ENCODE measurements around the gene CELA2A.

CELA2A gene

DNA sequence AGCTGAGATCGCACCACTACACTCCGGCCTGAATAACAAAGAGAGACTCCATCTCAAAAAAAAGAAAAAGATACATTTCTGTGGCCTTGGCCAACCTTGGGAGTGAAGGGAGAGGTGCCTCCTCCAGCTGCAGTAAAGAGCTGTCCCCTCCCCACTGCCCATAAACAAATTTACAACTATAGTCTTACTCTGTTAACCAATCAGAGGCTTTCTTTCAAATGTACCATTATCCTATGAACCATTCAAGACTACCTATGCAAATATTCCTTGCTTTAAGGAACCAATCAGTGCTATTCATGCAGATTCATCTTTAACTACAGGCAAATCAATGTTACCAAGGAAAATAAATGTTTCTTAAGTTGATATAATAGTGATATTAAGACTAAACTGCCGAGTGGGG, 20.4 kb downstream of the CELA2A start:
- TF ChIP-seq, protein P1, sequence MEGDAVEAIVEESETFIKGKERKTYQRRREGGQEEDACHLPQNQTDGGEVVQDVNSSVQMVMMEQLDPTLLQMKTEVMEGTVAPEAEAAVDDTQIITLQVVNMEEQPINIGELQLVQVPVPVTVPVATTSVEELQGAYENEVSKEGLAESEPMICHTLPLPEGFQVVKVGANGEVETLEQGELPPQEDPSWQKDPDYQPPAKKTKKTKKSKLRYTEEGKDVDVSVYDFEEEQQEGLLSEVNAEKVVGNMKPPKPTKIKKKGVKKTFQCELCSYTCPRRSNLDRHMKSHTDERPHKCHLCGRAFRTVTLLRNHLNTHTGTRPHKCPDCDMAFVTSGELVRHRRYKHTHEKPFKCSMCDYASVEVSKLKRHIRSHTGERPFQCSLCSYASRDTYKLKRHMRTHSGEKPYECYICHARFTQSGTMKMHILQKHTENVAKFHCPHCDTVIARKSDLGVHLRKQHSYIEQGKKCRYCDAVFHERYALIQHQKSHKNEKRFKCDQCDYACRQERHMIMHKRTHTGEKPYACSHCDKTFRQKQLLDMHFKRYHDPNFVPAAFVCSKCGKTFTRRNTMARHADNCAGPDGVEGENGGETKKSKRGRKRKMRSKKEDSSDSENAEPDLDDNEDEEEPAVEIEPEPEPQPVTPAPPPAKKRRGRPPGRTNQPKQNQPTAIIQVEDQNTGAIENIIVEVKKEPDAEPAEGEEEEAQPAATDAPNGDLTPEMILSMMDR (IDR thresholded peaks at IDR 0.05) = no peak

DNA sequence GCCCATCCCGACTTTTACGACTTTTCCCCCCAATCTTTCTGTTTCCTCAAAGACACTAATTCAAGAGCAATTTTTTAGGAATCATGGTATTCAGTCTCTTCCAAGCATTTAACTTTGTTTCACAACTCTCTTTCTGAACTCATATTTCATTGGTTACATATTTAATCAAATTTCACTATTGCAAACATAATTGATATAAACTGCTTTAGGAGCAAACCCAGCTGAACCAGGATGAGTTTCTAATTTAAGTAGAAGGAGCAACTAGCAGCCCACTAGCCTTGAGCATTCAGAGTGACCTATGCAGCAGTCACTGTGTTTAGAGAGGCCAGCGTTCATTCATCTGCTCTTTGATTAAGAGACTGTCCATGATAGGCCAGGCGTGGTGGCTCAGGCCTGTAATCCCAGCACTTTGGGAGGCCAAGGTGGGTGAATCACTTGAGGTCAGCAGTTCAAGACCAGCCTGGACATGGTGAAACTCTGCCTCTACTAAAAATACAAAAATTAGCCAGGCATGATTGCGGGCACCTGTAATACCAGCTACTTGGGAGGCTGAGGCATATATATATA, 21.2 kb downstream of the CELA2A start:
- TF ChIP-seq, protein P1 (IDR thresholded peaks at IDR 0.05) = no peak

DNA sequence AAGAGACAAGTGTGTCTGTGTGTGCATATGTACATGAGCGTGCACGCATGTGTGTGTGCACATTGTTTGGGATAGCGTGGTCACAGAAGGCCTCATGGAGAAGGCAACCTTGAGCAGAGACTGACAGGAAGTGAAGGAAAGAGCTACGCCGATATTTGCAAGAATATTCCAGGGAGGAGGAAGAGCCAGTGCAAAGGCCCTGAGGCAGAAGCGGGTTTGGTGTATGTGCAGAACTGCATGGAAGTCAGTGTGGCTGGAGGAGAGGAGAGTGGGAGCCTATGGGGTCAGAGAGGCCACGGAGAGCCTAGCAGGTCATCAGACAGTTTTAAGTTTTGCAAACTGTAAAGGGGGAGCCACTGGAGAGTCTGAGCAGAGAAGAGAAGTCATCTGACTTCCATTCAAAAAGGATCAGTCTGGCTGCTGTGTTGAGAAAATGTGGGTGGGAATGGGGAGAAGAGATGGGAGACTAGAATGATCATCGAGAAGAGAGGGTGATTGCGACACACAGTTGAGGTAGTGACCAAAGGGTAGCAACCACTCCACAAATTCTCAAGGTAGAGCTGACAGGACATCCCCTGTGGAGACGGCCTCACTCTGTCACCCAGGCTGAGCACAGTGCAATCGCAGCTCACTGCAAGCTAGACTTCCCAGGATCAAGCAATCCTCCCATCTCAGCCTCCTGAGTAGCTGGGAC, 23.3 kb downstream of the CELA2A start:
- TF ChIP-seq, protein P1 (IDR thresholded peaks at IDR 0.05) = no peak

DNA sequence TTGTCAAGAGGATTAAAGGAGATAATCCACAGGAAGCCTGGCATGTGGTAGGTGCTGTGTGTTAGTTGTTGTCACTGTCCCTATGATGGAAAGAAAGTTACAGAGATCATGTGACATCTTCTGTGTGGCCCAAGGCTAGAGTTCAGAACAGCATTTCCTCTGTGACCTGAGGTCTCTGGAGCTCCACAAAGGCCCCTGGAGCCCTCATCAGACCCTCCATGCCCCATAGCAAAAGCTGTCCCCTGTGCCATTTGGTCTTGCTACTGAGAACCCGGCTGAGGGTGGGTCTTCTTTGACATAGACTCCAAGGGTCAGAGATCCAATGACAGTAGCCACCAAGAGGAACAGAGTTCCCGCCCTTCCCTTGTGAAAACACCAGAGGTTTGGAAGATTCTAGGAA, 27.4 kb downstream of the CELA2A start:
- TF ChIP-seq, protein P1 (IDR thresholded peaks at IDR 0.05) = no peak

DNA sequence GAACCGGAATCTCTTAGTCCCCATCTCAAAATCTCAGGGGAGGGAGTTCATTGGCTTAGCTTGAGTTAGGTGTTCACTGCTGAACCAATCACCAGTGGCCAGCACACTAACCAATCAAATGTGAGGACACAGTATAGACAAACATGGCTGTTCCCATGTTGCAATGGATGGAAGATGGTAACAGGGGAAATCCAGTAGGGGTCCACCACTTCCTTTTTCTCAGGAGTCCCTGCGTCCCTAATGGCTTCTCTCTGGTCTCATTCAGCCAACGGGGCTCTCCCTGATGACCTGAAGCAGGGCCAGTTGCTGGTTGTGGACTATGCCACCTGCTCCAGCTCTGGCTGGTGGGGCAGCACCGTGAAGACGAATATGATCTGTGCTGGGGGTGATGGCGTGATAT, 29.1 kb downstream of the CELA2A start:
- TF ChIP-seq, protein P1 (IDR thresholded peaks at IDR 0.05) = no peak

DNA sequence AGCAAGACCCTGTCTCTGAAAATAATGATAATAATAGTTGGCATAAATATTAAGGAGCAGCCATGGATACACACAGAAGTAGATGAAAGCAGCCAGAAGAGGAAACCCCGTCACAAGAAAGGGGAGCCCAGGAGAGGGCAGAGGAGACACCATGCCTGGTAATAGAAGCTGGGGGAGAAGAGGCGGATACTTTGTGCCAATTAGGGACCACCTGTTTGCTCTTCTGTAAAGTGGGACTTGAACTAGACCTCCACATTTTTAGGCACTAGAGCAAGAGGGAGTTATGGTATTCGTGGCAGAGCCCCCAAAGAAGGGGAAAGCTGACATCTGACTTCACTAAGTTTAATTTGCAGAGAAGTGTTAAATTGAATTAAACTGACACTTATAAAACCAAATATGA, 31.8 kb downstream of the CELA2A start:
- TF ChIP-seq, protein P1 (IDR thresholded peaks at IDR 0.05) = no peak

DNA sequence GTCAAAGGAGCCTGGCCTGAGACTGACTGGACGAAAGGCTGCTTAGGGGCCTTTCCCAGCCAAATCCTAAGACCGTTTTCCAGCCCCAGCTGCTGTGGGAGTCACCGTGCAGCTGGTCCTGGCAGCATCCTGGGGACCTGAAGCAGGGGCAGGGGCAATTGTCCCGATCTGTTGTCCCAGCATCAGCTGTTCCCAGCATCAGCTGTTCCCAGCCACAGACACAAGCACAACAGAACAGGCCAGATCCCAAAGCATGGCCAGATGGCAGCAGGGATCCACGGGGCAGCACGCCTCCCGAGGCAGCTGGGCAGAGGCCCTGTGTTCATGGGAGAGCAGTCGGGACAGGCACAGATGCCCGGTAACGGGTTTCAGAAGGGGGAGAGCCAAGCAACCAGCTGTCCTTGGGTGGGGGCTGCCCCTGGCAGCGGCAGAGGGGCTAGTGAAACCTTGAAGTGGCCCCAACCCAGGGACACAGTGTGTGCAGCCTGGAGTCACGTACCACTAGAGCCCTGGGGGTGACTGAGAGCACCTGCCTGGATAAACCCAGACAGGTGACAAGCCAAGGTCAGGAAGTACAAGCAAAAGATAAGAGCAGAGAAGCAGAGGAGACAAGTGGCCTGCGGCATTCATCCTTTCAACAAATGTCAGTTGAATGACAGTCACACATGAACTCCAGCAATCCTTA, 32.7 kb downstream of the CELA2A start:
- TF ChIP-seq, protein P1 (IDR thresholded peaks at IDR 0.05) = no peak

Data from LNCAP (cell line).